H1 (cell line): ENCODE data around the gene MRPS18B.

Source experiments
- BACH1 ChIP-seq: IDR thresholded peaks from 2 replicates; pipeline ENCODE4 v1.6.1; 2012; ENCODE audit warnings: low read length, improper control_type of control experiment
- BRCA1 ChIP-seq: IDR thresholded peaks from 2 replicates; pipeline ENCODE4 v1.6.1; 2012; ENCODE audit warnings: low read depth, low read length, improper control_type of control experiment
- EP300 ChIP-seq, 2 experiments: IDR thresholded peaks; 1 replicate in 1 of 2; 2 replicates in 1 of 2; pipeline ENCODE4 v1.6.1; 2011 to 2012; ENCODE audit warnings: low read depth in 2 of 2, low read length in 2 of 2, mild to moderate bottlenecking in 2 of 2, borderline replicate concordance in 1 of 2, inconsistent platforms in 1 of 2, moderate library complexity in 1 of 2
- KDM1A ChIP-seq: fragments of 200-600, 300-600 bp; sonication (generic); IDR thresholded peaks from 2 replicates; pipeline ENCODE4 v1.7.1; 2016; ENCODE audit warnings: mild to moderate bottlenecking, low read length, borderline replicate concordance
- KDM5A ChIP-seq: fragments of 200-600 bp; IDR thresholded peaks from 2 replicates; pipeline ENCODE4 v1.7.1; 2012; ENCODE audit warnings: mild to moderate bottlenecking, low read length, inconsistent platforms, mixed read lengths
- POLR2A ChIP-seq, 2 experiments: IDR thresholded peaks; 1 replicate in 1 of 2; 2 replicates in 1 of 2; pipeline ENCODE4 v1.6.1; 2011; ENCODE audit warnings: low read depth in 2 of 2, low read length in 2 of 2, mild to moderate bottlenecking in 2 of 2; ENCODE audit errors: control extremely low read depth in 1 of 2
- RFX5 ChIP-seq: IDR thresholded peaks from 2 replicates; pipeline ENCODE4 v1.6.1; 2011; ENCODE audit warnings: low read depth, low read length, improper control_type of control experiment, borderline replicate concordance
- SIX5 ChIP-seq: IDR thresholded peaks from 2 replicates; pipeline ENCODE4 v1.6.1; 2011; ENCODE audit warnings: mild to moderate bottlenecking, low read depth, low read length
- TEAD4 ChIP-seq: IDR thresholded peaks from 2 replicates; pipeline ENCODE4 v1.6.1; 2012; ENCODE audit warnings: low read depth, low read length, inconsistent platforms, mixed read lengths
- ZNF274 ChIP-seq: IDR thresholded peaks from 2 replicates; pipeline ENCODE4 v1.7.0; 2012; ENCODE audit warnings: low read length, borderline replicate concordance; ENCODE audit errors: extremely low read depth
- TF ChIP-seq, protein P1 (sequence below), 3 experiments: IDR thresholded peaks; 1 replicate in 2 of 3; 2 replicates in 1 of 3; pipeline versions ENCODE4 v1.5.1 to v1.6.1; 2011; ENCODE audit warnings: low read length in 3 of 3, mild to moderate bottlenecking in 3 of 3, inconsistent platforms in 2 of 3, low read depth in 1 of 3, moderate library complexity in 1 of 3; ENCODE audit not compliant: insufficient read depth in 1 of 3; ENCODE audit errors: control extremely low read depth in 1 of 3

DNA sequence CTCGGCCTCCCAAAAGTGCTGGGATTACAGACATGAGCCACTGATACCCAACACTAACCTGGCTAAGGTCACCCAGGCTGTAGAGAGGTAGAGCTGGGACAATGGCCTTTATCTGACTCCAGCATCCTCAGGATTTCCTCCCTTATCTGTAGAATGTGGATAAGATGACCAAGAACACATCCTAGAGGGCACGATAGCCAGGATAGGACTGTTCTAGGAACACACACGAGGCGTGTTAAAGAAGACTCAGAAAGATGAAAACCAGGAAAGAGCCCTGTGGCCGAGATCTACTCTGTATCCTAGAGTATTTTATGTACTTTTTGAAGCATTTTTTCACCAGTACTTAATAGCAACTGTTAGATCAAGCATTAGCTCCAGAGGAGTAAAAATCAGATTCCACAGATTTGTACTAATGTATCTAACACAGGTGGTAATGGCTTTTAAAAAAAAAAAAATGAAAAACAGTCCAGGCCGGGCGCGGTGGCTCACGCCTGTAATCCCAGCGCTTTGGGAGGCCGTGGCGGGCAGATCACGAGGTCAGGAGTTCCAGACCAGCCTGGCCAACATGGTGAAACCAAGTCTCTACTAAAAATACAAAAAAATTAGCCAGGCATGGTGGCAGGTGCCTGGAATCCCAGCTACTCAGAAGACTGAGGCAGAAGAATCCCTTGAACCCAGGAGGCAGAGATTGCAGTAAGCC lies 17.9 kb upstream of the MRPS18B start:
- TF ChIP-seq KDM5A = no peak
- TF ChIP-seq, protein P1, sequence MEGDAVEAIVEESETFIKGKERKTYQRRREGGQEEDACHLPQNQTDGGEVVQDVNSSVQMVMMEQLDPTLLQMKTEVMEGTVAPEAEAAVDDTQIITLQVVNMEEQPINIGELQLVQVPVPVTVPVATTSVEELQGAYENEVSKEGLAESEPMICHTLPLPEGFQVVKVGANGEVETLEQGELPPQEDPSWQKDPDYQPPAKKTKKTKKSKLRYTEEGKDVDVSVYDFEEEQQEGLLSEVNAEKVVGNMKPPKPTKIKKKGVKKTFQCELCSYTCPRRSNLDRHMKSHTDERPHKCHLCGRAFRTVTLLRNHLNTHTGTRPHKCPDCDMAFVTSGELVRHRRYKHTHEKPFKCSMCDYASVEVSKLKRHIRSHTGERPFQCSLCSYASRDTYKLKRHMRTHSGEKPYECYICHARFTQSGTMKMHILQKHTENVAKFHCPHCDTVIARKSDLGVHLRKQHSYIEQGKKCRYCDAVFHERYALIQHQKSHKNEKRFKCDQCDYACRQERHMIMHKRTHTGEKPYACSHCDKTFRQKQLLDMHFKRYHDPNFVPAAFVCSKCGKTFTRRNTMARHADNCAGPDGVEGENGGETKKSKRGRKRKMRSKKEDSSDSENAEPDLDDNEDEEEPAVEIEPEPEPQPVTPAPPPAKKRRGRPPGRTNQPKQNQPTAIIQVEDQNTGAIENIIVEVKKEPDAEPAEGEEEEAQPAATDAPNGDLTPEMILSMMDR (IDR thresholded peaks at IDR 0.05; ENCODE audit: control extremely low read depth in 1 of 3, insufficient read depth in 1 of 3, low read depth in 1 of 3, low read length in 3 of 3) = no peak
- TF ChIP-seq SIX5 = no peak
- no peak for TF ChIP-seq BACH1
- peak in 1 of 2 experiments; percentile 45; a peak in 1 of 3 replicates for TF ChIP-seq POLR2A (IDR thresholded peaks at IDR 0.05; ENCODE audit: control extremely low read depth in 1 of 2, low read depth in 2 of 2, low read length in 2 of 2)
- no peak for TF ChIP-seq BRCA1
- TF ChIP-seq TEAD4 = no peak
- no peak for TF ChIP-seq ZNF274
- no peak for TF ChIP-seq EP300 (IDR thresholded peaks at IDR 0.05; ENCODE audit: borderline replicate concordance in 1 of 2, low read depth in 2 of 2, low read length in 2 of 2)
- no peak for TF ChIP-seq KDM1A
- TF ChIP-seq RFX5 = no peak
